ENCODE data around the gene TKTL1.

GRCh38 chrX:154298312-154298711 lies 2.7 kb downstream of the TKTL1 start:
- TF ChIP-seq, protein P1, sequence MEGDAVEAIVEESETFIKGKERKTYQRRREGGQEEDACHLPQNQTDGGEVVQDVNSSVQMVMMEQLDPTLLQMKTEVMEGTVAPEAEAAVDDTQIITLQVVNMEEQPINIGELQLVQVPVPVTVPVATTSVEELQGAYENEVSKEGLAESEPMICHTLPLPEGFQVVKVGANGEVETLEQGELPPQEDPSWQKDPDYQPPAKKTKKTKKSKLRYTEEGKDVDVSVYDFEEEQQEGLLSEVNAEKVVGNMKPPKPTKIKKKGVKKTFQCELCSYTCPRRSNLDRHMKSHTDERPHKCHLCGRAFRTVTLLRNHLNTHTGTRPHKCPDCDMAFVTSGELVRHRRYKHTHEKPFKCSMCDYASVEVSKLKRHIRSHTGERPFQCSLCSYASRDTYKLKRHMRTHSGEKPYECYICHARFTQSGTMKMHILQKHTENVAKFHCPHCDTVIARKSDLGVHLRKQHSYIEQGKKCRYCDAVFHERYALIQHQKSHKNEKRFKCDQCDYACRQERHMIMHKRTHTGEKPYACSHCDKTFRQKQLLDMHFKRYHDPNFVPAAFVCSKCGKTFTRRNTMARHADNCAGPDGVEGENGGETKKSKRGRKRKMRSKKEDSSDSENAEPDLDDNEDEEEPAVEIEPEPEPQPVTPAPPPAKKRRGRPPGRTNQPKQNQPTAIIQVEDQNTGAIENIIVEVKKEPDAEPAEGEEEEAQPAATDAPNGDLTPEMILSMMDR (IDR thresholded peaks at IDR 0.05), result no peak
- no peak for TF ChIP-seq EZH2 (IDR thresholded peaks at IDR 0.05)

Measured in neural progenitor cell (in vitro differentiated cells).